ENCODE measurements around the gene UBE2D1.

DNA sequence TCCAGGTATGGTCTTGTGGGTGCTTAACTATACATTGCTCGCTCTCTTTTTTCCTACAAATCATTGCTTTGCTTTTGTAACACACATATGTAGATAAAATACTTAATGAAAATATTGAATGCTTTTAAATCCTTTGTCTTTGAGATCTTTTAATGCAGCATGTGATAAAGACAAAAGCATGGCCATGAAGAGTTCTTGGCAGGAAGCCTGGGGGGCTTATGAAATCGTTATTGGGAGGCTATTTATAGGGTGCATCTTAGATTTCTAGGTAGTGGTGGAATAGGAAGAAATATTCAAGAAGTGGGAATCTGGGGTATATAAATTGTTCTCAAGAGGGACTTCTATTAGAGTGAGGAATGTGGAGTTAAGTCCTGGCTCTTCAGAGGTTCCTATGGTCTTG lies 21.9 kb downstream of the UBE2D1 start:
- TF ChIP-seq RAD21 (IDR thresholded peaks at IDR 0.05; ENCODE audit: low read depth) = no peak
- no peak for TF ChIP-seq EP300 (IDR thresholded peaks at IDR 0.05; ENCODE audit: borderline replicate concordance)
- no peak for TF ChIP-seq CEBPB (IDR thresholded peaks at IDR 0.05)
- no peak for TF ChIP-seq CREB1 (IDR thresholded peaks at IDR 0.05; ENCODE audit: low read depth)
- TF ChIP-seq, protein P1, sequence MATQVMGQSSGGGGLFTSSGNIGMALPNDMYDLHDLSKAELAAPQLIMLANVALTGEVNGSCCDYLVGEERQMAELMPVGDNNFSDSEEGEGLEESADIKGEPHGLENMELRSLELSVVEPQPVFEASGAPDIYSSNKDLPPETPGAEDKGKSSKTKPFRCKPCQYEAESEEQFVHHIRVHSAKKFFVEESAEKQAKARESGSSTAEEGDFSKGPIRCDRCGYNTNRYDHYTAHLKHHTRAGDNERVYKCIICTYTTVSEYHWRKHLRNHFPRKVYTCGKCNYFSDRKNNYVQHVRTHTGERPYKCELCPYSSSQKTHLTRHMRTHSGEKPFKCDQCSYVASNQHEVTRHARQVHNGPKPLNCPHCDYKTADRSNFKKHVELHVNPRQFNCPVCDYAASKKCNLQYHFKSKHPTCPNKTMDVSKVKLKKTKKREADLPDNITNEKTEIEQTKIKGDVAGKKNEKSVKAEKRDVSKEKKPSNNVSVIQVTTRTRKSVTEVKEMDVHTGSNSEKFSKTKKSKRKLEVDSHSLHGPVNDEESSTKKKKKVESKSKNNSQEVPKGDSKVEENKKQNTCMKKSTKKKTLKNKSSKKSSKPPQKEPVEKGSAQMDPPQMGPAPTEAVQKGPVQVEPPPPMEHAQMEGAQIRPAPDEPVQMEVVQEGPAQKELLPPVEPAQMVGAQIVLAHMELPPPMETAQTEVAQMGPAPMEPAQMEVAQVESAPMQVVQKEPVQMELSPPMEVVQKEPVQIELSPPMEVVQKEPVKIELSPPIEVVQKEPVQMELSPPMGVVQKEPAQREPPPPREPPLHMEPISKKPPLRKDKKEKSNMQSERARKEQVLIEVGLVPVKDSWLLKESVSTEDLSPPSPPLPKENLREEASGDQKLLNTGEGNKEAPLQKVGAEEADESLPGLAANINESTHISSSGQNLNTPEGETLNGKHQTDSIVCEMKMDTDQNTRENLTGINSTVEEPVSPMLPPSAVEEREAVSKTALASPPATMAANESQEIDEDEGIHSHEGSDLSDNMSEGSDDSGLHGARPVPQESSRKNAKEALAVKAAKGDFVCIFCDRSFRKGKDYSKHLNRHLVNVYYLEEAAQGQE (IDR thresholded peaks at IDR 0.05; ENCODE audit: low read depth) = no peak
